Anterior cingulate cortex (tissue), 58 donors: ENCODE results near the gene TRAK1.

ENCODE experiments used
- DNase-seq, 58 donors: peaks; one replicate each; lab custom pipeline; 2025; lab: John Stamatoyannopoulos, UW

TRAK1 gene

GRCh38 chr3:42148086-42148848 is 57.1 kb downstream of the TRAK1 start:
- no peak for DNase-seq

DNA sequence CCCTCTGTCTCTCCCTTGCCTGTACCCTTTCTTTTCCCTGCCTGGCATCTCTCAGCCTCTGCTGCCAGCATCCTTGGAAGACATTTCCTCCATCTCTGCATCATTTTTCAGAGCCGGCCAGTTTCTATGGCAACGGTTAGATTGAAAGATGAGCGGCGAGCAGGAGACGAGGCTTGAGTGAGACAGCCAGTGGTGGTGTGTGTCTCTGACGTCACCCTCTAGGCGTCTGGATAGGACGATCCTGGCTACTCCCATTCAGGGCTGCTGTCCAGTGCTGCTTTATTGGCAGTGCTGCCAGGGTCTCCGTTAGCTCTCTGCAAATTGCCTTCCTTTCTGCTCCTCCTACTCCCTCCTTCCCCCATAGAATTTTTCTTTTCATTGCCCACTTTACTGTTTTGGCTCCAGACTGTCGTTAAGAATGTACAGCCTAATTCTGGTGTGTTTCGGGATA is 57.9 kb downstream of the TRAK1 start:
- DNase-seq = peak in 57 of 58 donors; percentile 30 to 97 (median 89)

DNA sequence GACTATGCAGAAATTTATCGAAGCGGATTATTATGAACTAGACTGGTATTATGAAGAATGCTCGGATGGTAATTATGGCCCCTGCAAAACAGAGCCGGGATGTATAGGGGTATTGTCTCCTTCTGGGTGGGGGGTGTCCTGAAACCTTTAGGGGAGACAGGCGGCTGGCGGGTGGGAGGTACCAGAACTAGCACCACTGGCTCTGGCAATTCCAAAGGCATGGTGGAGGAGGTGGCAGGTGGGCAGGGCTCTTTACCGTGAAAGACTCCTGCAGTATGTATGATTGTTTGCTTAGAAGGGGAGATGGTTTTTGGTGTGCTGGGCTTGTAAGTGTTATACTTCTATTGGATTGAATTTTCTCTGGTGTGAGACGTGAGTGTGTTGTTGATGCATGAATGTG is 58.4 kb downstream of the TRAK1 start:
- DNase-seq = peak in 8 of 58 donors; percentile 11 to 51 (median 24)

DNA sequence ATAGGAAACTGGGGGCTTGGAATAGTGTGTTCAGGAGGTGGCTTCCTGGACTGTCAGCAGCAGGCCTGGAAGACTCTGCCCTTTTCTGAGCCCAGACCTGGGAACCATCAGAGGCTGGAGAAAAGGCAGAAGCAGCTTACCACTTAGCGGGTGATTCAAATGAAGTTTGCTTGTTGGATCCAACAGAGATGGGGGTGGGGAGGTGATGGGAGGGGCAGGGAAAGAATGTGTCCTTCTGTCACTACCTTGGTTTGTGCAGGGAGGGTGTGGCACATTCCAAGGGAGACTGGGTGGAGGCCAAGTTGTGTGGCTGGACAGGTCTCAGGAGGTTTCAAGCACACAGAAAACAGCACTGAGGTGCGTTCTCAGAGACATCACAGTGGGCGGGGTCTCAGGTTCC is 58.8 kb downstream of the TRAK1 start:
- DNase-seq = peak in 2 of 58 donors; percentile 18 to 28

GRCh38 chr3:42151596-42152168 is 60.5 kb downstream of the TRAK1 start:
- no peak for DNase-seq

GRCh38 chr3:42152193-42152592 is 61.0 kb downstream of the TRAK1 start:
- no peak for DNase-seq

GRCh38 chr3:42153039-42153438 is 61.9 kb downstream of the TRAK1 start:
- no peak for DNase-seq

GRCh38 chr3:42157540-42158538 is 66.7 kb downstream of the TRAK1 start:
- no peak for DNase-seq

DNA sequence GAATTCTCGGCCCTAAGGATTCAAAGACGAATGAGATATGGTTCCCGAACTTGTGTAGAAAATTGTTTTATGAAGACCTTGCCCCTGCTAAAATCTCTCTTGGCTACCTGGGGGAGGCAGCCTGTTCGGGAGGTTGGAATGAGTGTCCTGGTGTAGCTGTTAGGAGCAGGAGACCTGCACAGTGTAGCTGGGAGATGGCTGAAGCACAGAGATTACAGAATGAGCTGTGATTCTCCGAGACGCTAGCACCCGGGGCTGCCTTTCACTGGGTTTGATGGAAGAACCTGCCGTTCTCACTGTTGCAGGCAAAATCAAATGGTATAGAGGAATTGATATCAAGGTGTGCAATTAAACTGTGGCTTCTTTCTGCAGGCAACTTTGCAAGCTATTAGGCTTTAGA is 68.0 kb downstream of the TRAK1 start:
- DNase-seq = no peak

DNA sequence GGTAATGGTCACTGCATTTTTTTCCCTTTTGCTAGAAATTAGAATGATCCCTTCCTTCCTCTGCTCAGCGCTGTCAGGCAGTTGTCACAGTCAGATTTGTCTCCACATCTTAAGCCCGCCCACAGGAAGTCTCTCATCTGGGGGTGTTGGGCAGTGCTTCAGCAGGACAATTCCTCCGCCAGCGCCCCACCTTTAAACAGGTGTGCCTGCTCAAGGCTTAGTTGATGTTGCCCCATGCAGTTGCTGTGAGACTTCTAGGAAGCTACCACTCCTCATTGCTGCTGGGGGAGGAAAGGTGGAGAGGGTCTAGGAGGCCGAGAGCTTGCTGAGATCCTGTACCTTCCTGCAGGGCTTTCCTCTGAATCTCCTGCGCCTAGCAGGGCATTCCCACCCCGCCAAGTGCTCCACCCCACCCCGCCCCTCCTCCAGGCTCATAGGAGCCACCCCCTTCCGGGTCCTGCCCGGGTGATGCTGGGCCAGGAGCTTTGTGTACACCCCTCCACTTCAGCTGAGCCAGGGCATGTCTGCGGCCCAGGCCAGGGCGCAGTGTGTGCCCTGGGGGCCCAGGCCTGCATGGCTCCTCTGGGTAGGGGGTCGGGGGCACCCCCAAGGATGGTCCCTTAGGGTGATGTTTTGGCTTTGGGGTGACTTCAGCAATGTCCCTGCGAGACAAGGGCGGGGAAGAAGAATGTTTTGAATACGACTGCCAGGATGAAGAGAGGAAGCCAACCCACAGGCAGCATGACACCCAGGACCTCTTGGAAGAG is 68.7 kb downstream of the TRAK1 start:
- DNase-seq = no peak

- DNase-seq = no peak
Measured at GRCh38 chr3:42161050-42161935, 70.1 kb downstream of the TRAK1 start.

DNA sequence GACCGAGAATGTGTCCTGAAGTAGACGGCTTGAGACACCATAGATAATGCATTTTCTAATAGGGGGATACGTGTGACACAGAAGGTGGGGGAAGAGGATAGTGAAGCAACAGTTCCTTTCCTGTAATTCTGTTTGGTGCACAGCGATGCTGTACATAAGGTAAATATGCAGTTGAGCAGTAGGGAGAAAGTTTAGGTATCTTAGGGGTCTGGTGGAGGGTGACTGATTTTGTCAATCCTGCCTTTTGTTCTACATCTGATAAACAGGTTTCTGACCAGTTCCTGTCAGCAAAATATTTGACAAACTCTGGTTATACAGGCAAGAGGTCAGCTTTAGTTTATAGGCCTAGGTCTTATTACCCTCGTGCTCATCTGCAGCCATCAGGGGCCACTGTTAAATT is 71.3 kb downstream of the TRAK1 start:
- DNase-seq = no peak

DNA sequence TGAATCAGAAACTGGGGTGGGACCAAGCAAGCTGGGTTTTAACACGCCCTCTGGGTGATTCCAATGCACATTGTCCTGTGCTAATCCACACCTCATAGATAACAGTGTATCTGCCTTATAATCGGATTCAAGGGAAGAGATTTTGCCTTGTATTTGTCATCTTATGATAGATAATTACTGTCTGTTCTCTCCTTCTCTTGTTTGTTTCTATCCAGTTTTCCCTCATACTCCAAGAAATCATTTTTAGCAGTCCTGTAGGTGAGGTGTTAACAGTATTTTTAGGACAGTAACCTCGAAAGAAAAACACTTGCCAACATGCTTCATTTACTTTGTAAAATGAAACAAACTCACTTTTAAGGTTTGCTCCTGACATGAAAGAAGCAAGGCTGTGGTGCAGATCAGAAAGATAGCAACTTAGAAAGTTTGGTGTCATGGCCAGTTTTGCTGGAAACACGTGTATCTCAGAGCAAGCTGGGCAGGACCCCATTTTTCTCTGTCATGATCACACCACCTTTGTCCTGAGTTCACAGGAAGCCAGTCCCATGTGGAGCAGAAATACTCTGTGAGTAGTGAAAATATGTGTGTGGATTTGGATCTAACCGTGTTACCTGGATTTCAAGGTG is 72.6 kb downstream of the TRAK1 start:
- no peak for DNase-seq

GRCh38 chr3:42164656-42165055 is 73.5 kb downstream of the TRAK1 start:
- DNase-seq = no peak

DNA sequence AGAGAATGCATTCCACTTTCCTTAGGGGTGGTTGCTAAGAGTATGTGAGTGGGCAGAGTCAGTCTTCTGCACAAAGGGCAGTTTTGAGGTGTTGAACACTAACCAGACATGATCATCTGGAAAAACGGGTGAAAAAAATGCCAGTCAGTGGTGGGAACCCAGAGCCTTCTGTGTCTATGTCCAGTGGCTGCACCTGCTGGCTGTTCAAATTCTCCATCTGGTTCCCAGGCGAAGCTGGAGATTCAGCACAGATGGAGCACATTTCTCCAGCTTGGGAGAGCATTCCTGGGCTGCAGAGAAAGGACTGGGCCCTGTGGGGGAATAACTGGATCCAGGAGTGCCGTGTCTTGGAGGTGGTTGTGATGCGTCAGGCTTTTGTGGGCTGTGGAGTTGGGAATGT is 74.1 kb downstream of the TRAK1 start:
- no peak for DNase-seq

DNA sequence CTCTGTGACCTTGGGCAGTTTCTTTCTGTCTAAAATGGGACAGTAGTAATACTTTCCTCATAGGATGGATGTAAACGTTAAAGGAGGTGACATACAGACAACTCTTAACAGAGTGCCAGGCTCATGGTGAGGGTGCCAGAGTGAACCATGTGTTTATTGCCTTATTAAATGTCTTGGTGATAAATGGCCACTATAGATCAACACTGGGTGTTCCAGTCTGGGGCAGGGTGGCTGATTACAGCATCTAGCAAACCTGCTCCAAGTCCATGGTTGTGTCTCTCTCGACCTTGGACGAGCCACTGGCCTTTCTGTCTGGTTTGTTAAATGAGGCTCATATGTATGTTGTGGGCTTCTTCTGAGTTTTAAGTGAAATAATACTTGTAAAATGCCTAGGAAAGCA is 75.1 kb downstream of the TRAK1 start:
- no peak for DNase-seq

DNA sequence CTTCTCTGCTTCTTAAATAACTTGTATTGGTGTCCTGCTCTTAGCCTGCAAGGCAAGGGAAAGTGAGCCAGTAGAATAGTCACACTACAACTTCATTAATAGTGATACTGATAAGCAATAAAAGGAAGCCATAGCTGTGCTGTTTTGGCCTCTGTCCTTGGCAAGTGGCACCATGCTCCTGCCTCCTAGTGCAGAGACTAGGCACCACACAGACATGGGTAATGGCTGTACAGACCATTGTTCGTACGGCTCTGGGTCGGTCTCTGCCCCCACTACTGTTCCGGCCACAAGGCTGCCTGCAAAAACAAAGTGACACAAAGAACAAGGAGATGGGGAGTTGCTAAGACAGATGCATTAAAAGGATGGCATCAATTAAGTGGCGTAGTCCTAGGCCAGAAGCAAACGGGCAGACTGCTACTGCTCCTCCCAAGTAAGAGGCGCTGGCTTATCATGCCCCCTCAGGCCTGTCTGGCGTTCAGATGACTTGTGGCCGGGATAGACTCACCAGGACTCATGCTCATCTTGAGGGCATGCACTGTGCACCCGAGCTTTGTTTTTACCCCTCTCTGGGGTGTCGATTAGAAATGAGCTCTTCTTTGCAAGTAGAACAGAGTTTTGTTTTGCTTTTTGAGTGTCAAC is 75.6 kb downstream of the TRAK1 start:
- DNase-seq = peak in 4 of 58 donors; percentile 14 to 29 (median 18)

GRCh38 chr3:42169579-42170120 is 78.5 kb downstream of the TRAK1 start:
- DNase-seq = no peak
